ENCODE data around the gene TEDDM1.

- TF ChIP-seq CTCF (IDR thresholded peaks at IDR 0.05): no peak
- no peak for TF ChIP-seq ZFX (IDR thresholded peaks at IDR 0.05; ENCODE audit: borderline replicate concordance)
These were observed 15.3 kb upstream of the TEDDM1 start for GRCh38 chr1:182415789-182416188.

All from 22Rv1 (cell line).